ENCODE results near the gene SMC3. TPM values are rescaled to one million over a fixed set of nuclear protein-coding genes. Genes with fewer than 3 reads are reported as not detected.
"Not testable (repeated sequence)": the region's sequence is repeated elsewhere in the genome, so short reads cannot be mapped to it uniquely, and the experiment has no call there.

SMC3 gene
- total RNA-seq, 4 donors from 2014 or later = 27.7 to 50.2 (median 39.5) TPM

DNA sequence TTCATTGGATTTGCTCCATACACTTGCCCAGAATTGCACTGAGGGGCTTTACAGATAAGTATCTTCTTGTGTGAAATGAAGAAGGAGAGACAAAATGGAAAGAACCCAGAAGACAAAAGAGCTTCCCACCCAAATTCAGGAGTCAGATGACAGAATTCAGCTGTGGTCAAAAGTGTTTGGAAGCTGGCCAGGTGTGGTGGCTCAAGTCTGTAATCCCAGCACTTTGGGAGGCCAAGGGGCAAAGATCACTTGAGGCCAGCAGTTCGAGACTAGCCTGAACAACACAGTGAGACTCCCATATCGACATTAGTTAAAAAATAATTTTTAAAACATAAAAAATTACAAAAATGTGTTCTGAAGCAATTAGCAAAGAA lies 42.6 kb upstream of the SMC3 start:
- Histone ChIP-seq H3K9me3 (no peaks in the 10 kb centered on the region), H3K27me3 (peaks cover 0 to 3% (median 0%) of the 10 kb centered on the region in 4 donors), H3K4me1 (peaks cover under 1 to 3% (median 2%) of the 10 kb centered on the region in 4 donors), H3K36me3 (no peaks in the 10 kb centered on the region), H3K4me3 (no peak overlapping the region), H3K27ac (replicated peaks in 1 of 4) (no peak overlapping the region)
- TF ChIP-seq, protein P1, sequence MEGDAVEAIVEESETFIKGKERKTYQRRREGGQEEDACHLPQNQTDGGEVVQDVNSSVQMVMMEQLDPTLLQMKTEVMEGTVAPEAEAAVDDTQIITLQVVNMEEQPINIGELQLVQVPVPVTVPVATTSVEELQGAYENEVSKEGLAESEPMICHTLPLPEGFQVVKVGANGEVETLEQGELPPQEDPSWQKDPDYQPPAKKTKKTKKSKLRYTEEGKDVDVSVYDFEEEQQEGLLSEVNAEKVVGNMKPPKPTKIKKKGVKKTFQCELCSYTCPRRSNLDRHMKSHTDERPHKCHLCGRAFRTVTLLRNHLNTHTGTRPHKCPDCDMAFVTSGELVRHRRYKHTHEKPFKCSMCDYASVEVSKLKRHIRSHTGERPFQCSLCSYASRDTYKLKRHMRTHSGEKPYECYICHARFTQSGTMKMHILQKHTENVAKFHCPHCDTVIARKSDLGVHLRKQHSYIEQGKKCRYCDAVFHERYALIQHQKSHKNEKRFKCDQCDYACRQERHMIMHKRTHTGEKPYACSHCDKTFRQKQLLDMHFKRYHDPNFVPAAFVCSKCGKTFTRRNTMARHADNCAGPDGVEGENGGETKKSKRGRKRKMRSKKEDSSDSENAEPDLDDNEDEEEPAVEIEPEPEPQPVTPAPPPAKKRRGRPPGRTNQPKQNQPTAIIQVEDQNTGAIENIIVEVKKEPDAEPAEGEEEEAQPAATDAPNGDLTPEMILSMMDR (IDR thresholded peaks at IDR 0.05) = no peak
- no peak for TF ChIP-seq POLR2A (IDR thresholded peaks at IDR 0.05; ENCODE audit: low read depth)
- TF ChIP-seq EP300 (IDR thresholded peaks at IDR 0.05) = no peak
- no peak for TF ChIP-seq POLR2AphosphoS5 (IDR thresholded peaks at IDR 0.05)
- no peak for DNase-seq (ENCODE audit: extremely low spot score)
- intact Hi-C loops (cut with DNase I) = no loop called here
- WGBS = 94% methylated on average over 2 of the region's 2 CpGs

DNA sequence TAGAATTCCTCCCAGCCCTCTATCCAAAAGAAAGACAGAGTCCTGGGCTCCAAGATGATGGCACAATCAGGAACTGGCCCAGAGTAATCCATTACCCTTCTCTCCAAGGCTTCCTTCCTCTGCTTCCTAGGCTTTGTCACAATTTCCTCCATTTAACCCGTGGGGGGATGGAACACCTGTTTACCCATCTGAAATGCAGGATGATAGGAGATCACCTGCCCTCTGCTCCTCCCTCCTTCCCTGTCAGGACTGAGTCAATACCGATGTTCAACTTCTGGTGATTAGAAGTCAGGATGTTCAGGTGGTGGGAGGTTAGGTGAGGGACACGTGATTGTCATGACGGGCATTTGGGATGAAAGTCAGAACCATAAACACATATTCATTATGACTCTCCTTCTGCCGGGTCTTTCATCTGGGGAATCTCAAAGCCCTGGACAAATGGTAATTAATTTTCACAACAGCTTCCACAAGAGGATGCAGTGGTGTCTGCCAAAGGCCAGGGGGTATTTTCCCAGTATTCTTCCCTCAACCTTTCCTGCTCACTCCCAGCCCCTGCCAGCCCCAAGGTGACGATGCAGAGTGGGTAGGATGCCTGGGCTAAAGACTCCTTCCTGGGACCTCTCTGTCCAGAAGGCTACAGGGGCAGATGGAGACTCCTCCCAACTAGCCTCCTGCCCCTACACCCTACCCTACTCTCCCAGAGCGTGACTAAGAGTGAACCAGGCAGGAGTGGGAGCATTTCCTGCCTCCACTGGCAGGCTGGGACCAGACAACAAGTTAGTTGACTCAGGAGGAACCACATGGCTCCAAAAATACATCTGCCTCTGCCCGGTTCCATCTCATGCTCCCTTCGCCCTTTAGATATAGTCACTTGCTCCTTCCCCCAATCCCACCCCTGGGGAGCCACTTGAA lies 41.9 kb upstream of the SMC3 start:
- WGBS = 76% methylated on average over 9 of the region's 9 CpGs
- intact Hi-C loops (cut with DNase I) = no loop called here

DNA sequence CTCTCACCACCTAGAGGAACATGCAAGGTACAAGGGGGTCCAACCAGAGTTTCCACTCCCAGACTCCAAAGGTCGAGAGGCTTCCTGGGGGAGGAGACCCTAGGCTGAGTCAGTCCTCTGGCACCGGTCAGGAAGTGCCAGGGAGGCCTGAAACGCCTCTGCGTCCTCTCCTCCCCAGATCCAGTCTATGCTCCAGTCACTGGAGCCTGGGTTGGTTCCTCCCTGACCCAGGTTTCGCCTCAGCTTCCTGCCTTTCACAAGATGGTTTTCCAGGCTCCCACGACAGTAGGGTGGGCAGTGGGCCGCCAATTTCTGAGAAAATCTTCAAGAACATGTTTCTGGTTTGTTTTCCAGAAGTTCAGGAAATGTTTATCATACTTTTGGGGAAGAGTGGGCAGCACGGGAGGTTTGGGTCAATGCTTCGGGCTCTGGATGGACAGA lies 39.7 kb upstream of the SMC3 start:
- Histone ChIP-seq H3K4me1 (peaks cover 8 to 12% (median 11%) of the 10 kb centered on the region in 4 donors), H3K4me3 (no peak overlapping the region), H3K27ac (replicated peaks in 1 of 4) (no peak overlapping the region), H3K27me3 (peaks cover 0 to 25% (median 3%) of the 10 kb centered on the region in 4 donors), H3K9me3 (no peaks in the 10 kb centered on the region), H3K36me3 (no peaks in the 10 kb centered on the region)
- 71% methylated on average over 8 of the region's 9 CpGs for WGBS
- intact Hi-C loops (cut with DNase I) = no loop called here
- DNase-seq (ENCODE audit: extremely low spot score) = no peak
- TF ChIP-seq, protein P1 (IDR thresholded peaks at IDR 0.05) = no peak
- no peak for TF ChIP-seq EP300 (IDR thresholded peaks at IDR 0.05)

More for the DNA sequence above, 41.9 kb upstream of the SMC3 start:
- no peaks in the 10 kb centered on the region for H3K9me3 ChIP-seq
- H3K4me1 ChIP-seq = peaks cover 8 to 11% (median 10%) of the 10 kb centered on the region in 4 donors
- peaks cover 0 to 11% (median 3%) of the 10 kb centered on the region in 4 donors for H3K27me3 ChIP-seq
- H3K36me3 ChIP-seq = no peaks in the 10 kb centered on the region
- no peak for TF ChIP-seq POLR2A (IDR thresholded peaks at IDR 0.05; ENCODE audit: low read depth)
- no peak for TF ChIP-seq POLR2AphosphoS5 (IDR thresholded peaks at IDR 0.05)
- TF ChIP-seq EP300 (IDR thresholded peaks at IDR 0.05) = no peak
- TF ChIP-seq, protein P1 (IDR thresholded peaks at IDR 0.05) = no peak
- H3K4me3 ChIP-seq = no peak overlapping the region
- DNase-seq (ENCODE audit: extremely low spot score) = no peak
- H3K27ac ChIP-seq (replicated peaks in 1 of 4) = no peak overlapping the region

DNA sequence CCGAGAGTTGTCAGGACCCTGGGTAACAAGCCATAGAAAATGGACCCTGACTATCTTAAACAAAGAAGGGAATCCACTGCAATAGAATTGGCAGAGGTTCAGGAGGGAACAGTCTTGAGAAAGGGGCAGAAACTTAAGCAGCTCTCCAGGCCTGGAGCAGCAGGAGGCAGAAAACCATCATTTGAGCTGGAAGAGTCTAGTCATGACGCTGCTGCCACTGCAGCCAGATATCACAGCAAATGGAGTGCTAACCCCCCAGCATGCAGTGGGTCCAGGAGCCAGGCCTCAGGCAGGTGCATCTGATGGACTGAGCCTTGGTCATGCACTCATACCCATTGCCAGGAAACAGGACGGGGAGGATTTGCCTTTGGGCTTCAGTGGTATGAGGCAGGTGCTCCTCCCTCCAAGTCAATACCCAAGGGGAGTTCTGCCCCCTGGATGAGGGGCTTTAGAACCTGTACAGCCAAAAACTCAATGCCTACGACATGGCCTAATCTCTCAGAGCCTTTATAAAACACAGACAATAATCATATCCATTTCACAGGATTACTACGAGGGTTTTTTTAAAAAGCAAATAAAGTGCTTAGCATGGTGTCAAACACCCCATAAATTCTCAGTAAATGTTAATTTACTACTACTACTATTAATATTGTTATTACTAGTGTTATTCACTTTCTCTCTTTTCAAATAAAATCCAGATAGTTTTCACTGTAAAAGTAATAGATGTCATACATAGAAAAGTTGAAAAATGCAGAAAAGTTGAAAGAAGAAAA lies 39.1 kb upstream of the SMC3 start:
- peaks cover 8 to 12% (median 11%) of the 10 kb centered on the region in 4 donors for H3K4me1 ChIP-seq
- no peaks in the 10 kb centered on the region for H3K36me3 ChIP-seq
- DNase-seq (ENCODE audit: extremely low spot score) = no peak
- H3K27me3 ChIP-seq = peaks cover 0 to 32% (median 3%) of the 10 kb centered on the region in 4 donors
- H3K4me3 ChIP-seq = no peak overlapping the region
- TF ChIP-seq EP300 (IDR thresholded peaks at IDR 0.05) = no peak
- TF ChIP-seq POLR2A (IDR thresholded peaks at IDR 0.05; ENCODE audit: low read depth) = no peak
- TF ChIP-seq POLR2AphosphoS5 (IDR thresholded peaks at IDR 0.05) = no peak
- TF ChIP-seq, protein P1 (IDR thresholded peaks at IDR 0.05) = no peak
- H3K9me3 ChIP-seq = no peaks in the 10 kb centered on the region
- intact Hi-C loops (cut with DNase I) = no loop called here
- no peak overlapping the region for H3K27ac ChIP-seq (replicated peaks in 1 of 4)
- WGBS = 79% methylated on average over 5 of the region's 5 CpGs

DNA sequence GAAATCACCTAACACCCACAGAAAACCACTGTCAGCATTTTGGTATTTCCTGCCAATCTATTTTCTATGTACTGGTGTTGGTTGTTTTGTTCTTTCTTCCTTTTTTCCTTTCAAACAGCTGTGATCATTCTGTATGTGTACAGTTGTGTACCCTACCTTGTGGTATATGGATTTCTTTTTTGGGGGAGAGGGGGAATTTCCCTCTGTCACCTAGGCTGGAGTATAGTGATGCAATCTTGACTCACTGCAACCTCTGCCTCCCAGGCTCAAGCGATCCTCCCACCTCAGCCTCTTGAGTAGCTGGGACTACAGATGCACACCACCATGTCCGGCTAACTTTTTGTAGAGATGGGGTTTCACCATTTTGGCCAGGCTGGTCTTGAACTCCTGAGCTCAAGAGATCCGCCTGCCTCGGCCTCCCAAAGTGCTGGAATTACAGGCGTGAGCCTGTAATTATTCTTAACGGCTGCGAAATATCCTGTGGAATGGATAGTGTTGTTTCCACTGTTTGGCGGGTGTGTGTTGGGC lies 38.4 kb upstream of the SMC3 start:
- DNase-seq (ENCODE audit: extremely low spot score); H3K36me3 ChIP-seq; H3K4me3 ChIP-seq; H3K27ac ChIP-seq (replicated peaks in 1 of 4); intact Hi-C loops (cut with DNase I); H3K9me3 ChIP-seq: not testable (repeated sequence)
- Histone ChIP-seq H3K27me3 (peaks cover 0 to 33% (median 3%) of the 10 kb centered on the region in 4 donors), H3K4me1 (peaks cover 8 to 12% (median 11%) of the 10 kb centered on the region in 4 donors)
- 88% methylated on average over 7 of the region's 8 CpGs for WGBS
